H7 (cell line): ENCODE measurements around the gene ARHGEF37. TPM values are rescaled to one million over a fixed set of nuclear protein-coding genes. Genes with fewer than 3 reads are reported as not detected.

Experiments used
- DNase-seq: peaks from one replicate; pipeline ENCODE4 v3.0.0; 2012
- H3K27me3 ChIP-seq: 2 replicates; pipeline ENCODE4 v1.6.0; 2011; ENCODE audit warnings: mild to moderate bottlenecking, low read length; ENCODE audit not compliant: control insufficient read depth, insufficient read depth
- H3K36me3 ChIP-seq: replicated peaks from 2 replicates; pipeline ENCODE4 v1.5.1; 2011; ENCODE audit warnings: low read length; ENCODE audit not compliant: control insufficient read depth, insufficient read depth
- H3K4me3 ChIP-seq: 2 replicates; pipeline ENCODE4 v1.5.1; 2011; ENCODE audit warnings: low read depth, mild to moderate bottlenecking, control low read depth, low read length, moderate library complexity; ENCODE audit not compliant: insufficient read depth
- total RNA-seq: library from RNA; depleted of rRNA; stranded (reverse); fragments of >200 nt; shearing (Covaris generic); gene quantifications from 2 replicates; pipeline ENCODE4 v1.2.3, GENCODE V29; 2014

Gene ARHGEF37
- total RNA-seq, 1 experiment from 2014 or later, result 0.14 TPM

DNA sequence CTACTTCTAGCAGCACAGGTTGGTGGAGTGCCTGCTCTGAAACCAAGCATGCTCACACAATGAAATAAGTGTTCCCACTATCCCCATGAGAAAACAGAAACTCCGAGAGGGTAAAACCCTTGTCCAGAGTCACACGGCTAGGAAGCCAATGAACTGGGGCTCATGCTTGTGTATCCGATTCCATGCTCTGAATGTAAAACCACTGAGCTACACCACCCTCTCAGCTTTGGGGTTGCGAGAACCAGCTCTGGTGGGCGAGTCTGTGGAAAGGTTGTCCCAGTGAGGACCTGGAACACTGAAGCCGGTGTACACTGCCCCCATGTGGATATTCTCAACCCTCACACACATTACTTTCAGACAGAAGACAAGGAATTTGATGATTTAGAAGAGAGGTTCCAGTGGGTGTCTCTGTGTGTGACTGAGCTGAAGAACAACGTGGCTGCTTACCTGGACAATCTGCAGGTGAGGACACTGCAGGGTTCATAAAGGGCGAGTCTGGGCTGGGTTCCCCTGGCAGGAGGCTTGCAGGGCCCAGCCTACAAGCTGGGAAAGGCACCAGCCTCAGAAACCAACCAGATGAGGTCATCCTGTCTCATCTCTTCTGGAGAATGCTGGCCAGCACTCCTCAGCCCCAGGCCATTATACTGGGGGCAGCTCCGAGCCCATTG, 37.4 kb downstream of the ARHGEF37 start:
- Histone ChIP-seq H3K4me3 (no peak overlapping the region), H3K27me3 (no peaks in the 10 kb centered on the region), H3K36me3 (no peaks in the 10 kb centered on the region)
- DNase-seq, result peak; percentile 80

DNA sequence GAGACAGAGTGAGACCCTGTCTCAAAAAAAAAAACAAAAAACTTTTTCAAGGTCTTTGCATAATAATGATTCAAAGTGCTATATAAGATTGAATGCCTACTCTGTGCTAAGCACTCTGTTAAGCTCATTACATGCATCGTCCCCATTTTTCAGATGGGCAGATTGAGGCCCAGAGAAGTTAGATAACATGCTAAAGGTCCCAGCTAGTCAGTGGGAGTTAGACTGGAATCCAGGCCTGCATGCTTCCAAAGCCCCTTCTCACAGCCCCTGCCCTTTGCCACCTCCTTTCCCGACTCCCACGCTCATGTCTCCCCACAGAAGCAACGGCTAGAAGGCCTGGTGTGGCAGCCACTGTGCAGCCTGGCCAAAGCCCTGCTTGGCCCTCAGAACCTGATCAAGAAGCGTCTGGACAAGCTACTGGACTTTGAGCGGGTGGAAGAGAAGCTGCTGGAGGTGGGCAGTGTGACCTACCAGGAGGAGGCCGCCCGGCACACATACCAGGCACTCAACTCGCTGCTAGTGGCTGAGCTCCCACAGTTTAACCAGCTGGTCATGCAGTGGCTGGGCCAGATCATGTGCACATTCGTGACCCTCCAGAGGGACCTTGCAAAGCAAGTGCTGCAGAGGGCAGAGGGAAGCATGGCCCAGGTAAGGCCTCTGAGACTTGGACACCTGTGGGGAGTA, 40.3 kb downstream of the ARHGEF37 start:
- H3K4me3 ChIP-seq, result no peak overlapping the region
- no peak for DNase-seq
- H3K27me3 ChIP-seq, result no peaks in the 10 kb centered on the region
- H3K36me3 ChIP-seq, result no peaks in the 10 kb centered on the region

DNA sequence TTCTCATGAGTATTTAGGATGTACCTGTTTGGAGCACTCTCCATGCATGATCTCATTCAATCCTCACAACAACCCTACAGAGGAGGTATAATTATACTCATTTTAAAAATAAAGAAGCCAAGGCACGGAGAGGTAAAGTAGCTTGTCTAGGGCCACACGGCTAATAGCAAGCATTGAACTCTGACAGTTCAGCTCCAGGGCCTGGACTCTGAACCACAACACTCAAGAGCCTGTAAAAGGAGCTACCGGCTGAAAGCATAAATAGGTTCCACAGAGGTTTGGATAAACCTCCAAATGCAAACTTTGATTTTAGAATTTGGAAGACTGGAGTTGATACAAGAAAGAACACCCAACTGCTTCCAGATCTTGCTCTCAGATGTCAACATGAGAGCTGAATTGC, 41.2 kb downstream of the ARHGEF37 start:
- no peaks in the 10 kb centered on the region for H3K36me3 ChIP-seq
- no peak for DNase-seq
- no peak overlapping the region for H3K4me3 ChIP-seq
- H3K27me3 ChIP-seq, result no peaks in the 10 kb centered on the region

DNA sequence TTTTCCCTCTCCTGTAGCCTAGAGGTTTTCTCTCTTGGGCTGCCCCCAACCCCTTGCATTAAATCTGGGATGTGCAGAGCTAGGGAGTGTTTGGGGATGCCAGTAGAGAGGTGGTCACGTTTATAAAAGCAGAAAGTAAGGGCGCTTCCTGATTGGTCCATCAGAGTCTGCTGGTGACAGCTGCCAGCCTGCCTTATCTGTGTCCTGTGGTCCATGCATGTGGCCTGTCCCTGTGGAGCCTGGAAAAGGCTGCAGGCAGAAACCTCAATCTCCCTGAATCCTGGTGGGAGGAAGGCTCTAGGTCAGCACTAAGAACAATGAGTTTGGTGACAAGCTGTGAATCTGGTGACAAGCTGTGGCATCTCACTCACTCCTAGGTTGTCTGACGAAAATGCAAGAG, 42.2 kb downstream of the ARHGEF37 start:
- Histone ChIP-seq H3K27me3 (no peaks in the 10 kb centered on the region), H3K36me3 (no peaks in the 10 kb centered on the region), H3K4me3 (no peak overlapping the region)
- no peak for DNase-seq

DNA sequence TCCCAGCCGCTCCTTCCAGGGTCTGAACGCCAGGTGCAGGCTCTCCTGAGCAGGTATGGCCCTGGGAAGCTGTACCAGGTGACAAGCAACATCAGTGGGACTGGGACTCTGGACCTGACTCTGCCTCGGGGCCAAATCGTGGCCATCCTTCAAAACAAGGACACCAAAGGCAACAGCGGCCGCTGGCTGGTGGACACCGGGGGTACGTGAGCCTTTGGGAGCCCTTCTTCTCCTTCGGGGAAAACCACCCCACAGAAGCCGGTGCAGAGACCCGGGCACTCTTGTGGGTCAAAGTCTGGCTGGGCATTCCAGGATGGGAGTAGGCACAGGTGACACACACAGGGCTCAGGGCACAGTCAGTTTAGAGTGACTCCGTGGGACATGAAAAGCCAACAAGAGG, 45.8 kb downstream of the ARHGEF37 start:
- Histone ChIP-seq H3K36me3 (no peaks in the 10 kb centered on the region), H3K27me3 (no peaks in the 10 kb centered on the region), H3K4me3 (no peak overlapping the region)
- no peak for DNase-seq

DNA sequence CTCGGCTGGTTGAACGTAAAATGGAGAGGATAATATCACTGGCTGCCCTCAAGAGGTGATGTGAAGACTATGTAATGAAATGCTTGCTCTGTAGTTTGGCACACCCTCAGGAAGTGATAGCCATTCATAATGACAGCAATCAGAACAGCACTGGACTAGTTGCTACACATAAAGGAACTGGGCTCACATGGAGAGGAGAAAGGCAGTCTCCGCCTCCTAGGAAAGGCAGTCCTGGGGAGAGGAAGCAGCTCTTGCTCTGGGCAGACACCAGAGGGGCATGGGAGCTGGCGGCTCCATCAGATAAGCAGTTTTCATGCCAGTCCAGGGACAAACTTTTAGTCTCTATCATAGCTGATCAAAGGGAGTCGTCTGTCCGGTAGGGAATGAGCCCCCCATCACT, 46.9 kb downstream of the ARHGEF37 start:
- no peak for DNase-seq
- Histone ChIP-seq H3K36me3 (no peaks in the 10 kb centered on the region), H3K4me3 (no peak overlapping the region), H3K27me3 (no peaks in the 10 kb centered on the region)

DNA sequence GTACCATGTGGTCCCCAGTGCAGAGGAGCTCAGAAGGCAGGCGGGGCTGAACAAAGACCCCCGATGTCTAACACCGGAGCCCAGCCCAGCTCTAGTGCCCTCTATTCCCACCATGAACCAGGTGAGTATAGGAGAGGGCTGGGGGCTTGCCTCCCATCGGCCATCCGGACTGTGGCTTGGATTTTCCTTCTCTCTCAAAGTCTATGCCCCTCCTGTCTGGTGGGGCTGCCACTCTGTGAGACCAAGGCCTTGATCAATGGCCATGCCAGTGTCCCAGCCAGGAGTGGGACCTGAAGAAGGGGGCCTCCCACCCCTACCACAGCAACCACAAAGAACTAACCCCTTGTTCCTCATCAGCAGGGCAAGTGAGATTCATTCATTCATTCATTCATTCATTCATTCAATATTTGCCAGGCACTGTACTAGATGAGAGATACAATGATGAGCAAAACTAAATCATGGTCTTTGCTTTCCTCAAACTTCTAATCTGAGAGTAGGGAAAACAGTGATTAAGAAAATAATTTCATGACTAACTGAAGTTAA, 47.6 kb downstream of the ARHGEF37 start:
- Histone ChIP-seq H3K27me3 (no peaks in the 10 kb centered on the region), H3K36me3 (no peaks in the 10 kb centered on the region), H3K4me3 (no peak overlapping the region)
- DNase-seq, result no peak

DNA sequence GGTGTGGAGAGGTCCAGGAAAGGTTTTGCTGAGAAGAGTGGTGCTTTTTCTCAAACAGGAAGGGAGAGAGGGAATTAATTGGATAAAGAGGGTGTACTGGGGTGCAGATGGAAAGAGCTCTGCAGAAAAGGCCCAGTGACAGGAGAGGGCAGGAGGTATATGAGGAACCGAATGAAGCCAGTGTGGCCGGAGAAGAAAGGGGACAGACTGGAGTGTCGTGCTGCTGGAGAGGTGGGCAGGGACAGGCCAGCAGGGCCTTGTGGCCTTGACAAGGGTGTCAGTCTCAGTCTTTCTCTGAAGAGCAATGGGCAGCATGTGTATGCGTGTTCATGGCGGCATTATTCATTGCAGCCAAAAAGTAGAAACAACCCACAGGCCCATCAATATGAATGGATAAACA, 48.1 kb downstream of the ARHGEF37 start:
- Histone ChIP-seq H3K36me3 (no peaks in the 10 kb centered on the region), H3K4me3 (no peak overlapping the region), H3K27me3 (no peaks in the 10 kb centered on the region)
- no peak for DNase-seq

DNA sequence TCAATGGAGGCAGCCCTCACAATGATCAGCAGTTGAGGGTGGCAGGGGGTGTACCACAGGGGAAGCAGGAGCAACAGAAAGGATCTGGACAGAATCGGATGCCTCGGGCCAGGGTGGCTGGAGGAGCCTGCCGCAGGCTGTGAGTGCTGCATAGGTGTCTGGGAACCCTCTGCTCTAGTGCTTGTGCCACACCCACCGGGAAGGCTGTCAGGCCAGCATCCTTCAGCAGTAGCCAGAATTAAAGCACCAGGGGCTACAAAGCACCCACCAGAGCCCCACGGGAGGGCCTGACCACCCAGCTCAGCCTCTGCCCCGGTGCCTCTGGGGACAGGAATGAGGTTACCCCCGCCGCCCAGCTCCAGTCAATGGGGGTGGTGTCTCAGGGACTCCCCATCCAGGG, 49.0 kb downstream of the ARHGEF37 start:
- Histone ChIP-seq H3K4me3 (no peak overlapping the region), H3K27me3 (no peaks in the 10 kb centered on the region), H3K36me3 (no peaks in the 10 kb centered on the region)
- no peak for DNase-seq

DNA sequence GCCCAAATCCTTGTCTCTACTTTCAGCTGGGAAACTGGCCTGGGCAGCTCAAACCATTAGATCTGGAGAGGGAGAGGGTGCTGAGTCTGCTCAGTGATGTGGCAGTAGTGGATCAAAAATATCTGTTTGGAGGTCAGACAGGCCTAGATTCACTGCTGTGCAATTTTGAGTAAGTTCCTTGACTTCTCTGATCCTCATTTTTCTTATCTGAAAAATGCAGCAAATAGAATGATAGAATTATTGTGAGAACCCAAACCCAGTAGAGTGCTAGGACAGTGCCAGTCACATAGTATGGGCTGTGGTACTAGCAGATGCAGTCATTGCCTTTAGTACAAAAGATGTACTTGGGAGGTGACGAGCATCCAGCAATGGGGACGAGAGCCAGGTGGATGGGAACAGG, 50.2 kb downstream of the ARHGEF37 start:
- Histone ChIP-seq H3K27me3 (no peaks in the 10 kb centered on the region), H3K36me3 (no peaks in the 10 kb centered on the region), H3K4me3 (no peak overlapping the region)
- no peak for DNase-seq

DNA sequence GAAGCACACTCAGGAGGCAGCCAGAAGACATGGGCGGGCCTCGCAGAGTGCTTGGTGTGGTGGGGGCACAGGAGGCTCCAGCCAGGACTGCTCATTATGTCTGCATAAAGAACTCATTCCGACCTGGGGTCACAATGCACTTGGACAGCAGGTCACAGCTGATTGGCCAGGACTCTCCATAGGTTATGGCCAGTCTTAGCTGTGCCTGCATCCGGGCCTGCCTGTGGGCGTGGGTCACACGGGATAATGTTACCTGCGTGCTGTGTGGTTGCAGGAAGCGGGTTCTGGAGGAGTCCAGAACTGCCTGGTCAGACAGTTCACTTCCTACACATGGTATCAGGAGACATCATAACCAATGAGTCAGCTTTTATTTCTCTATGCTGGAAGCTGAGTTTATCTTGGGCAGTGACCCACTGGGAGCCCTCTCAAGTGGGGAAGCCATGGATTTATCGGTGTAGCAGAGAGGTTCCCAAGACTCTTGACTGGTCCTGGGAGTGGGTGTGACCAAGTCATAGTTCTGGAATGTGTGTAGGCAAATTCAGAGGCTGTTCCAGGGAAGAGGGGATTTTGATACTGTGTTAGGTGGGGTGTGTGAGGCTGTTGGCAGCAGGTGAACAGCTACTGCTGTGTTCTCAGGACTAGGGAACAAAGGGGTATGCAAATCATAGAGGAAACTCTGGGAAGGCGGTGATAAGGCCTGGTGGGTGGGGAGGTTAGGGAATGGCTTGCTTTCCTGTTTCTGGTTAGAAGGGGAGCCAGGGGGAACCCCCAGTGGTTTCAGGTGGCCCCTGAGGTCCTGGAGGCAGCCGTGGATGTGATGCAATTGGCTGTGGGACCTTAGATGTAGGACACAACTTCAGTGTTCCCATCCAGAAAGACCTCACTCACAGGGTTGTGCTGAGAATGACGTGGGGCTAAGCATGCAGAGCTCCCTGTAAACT, 51.3 kb downstream of the ARHGEF37 start:
- peak; percentile 73 for DNase-seq
- H3K36me3 ChIP-seq, result no peaks in the 10 kb centered on the region
- H3K4me3 ChIP-seq, result no peak overlapping the region
- H3K27me3 ChIP-seq, result no peaks in the 10 kb centered on the region

DNA sequence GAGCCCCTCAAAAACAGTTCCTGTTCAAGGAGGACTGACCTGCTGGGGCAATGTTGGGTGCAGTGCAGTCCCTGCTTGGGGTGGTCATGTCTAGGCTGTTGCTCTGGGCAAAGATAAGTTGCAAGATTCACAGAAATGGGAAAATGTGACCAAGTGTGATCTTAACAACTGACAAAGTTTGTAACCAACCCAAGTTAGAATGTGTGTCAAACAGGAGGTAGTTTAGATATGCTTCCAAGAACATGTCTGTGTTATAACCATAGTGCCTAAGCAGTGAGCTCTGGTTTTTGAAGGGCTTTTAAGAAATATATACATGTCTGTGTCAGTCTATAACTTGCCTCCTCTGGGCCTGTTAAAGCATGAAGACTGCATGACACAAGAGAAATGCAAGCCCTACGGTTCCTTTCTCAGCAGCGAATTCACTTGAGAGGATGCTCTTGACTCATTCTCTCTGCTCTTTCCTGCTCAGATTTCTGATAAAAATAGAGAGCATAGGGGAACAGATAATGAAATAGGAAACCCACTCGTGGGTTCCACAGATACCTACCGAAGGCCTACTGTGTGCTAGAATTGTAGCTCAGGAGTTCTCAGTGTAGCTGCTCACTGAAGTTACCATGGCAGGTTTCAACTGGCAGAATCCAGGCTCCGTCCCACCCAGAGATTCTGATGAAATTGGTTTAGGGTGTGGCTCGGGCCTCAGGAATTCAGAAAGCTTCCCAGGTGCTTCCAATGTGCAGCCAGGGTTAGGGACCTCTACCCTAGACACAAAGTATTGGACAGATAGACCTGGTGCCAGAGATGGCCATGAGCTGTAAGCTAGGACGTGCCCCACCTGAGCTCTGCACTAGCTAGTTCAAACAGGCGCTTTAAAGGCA, 52.4 kb downstream of the ARHGEF37 start:
- no peaks in the 10 kb centered on the region for H3K27me3 ChIP-seq
- H3K36me3 ChIP-seq, result no peaks in the 10 kb centered on the region
- DNase-seq, result no peak
- no peak overlapping the region for H3K4me3 ChIP-seq

DNA sequence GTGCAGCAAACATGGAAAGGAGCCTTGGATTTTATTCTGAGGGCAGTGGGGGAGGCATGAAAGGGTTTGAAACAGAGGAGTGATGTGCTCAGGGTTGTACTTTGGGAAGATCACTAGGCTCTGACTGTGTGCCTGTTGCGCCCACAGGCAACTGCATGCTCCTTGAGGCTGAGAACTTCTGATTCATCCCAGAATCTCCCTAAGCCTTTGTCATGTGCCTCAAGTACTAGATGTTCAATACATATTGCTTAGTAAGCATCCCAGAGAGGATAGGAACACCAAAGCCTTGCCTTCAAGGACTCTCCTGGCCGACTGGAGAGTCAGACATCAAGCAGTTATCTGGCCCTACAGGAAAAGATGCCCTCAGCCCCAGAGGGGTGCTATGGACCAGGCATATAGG, 54.1 kb downstream of the ARHGEF37 start:
- no peak for DNase-seq
- Histone ChIP-seq H3K36me3 (no peaks in the 10 kb centered on the region), H3K27me3 (no peaks in the 10 kb centered on the region), H3K4me3 (no peak overlapping the region)
